Measurements from ENCODE around the gene CAMK2D.

DNA sequence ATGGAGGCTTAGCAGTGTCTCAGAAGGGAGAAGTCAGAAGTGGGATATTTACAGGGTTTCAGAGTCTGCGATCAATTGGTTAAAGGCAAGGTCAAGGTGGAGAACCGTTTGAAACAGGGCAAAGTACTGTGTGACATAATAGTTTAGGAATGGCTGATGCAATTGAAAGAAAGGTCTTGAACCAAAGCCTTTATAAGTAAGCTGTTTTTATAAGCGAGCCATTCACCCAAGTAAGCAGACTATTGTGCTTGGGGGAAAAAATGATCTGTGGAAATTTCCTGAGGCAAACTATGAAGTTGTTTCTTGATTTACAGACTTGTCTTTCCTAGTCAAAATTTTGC is 327.3 kb downstream of the CAMK2D start:
- TF ChIP-seq, protein P1, sequence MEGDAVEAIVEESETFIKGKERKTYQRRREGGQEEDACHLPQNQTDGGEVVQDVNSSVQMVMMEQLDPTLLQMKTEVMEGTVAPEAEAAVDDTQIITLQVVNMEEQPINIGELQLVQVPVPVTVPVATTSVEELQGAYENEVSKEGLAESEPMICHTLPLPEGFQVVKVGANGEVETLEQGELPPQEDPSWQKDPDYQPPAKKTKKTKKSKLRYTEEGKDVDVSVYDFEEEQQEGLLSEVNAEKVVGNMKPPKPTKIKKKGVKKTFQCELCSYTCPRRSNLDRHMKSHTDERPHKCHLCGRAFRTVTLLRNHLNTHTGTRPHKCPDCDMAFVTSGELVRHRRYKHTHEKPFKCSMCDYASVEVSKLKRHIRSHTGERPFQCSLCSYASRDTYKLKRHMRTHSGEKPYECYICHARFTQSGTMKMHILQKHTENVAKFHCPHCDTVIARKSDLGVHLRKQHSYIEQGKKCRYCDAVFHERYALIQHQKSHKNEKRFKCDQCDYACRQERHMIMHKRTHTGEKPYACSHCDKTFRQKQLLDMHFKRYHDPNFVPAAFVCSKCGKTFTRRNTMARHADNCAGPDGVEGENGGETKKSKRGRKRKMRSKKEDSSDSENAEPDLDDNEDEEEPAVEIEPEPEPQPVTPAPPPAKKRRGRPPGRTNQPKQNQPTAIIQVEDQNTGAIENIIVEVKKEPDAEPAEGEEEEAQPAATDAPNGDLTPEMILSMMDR (conservative IDR thresholded peaks at IDR 0.05 in 1 of 2, IDR thresholded peaks at IDR 0.05 in 1 of 2; ENCODE audit: low read depth in 1 of 2, low read length in 2 of 2): no peak
- no peak for TF ChIP-seq EZH2 (IDR thresholded peaks at IDR 0.05; ENCODE audit: low read length, missing control alignments)

Data from fibroblast of lung (primary cell).